Thyroid gland (tissue), 4 donors: Measurements from ENCODE around the gene KCTD5.

Experiments used
- POLR2A ChIP-seq, 2 donors: fragments of 450-650 bp; IDR thresholded peaks; one replicate each; pipeline ENCODE4 v1.6.1; 2017; ENCODE audit warnings: antibody characterized with exemption in 2 of 2, mild to moderate bottlenecking in 2 of 2, moderate library complexity in 1 of 2
- TF ChIP-seq, protein P1 (sequence below), 6 experiments: fragments of 200-600 bp in 3 of 6; fragments of 450-650 bp in 3 of 6; sonication (generic) in 3 of 6; IDR thresholded peaks; one replicate each; pipeline ENCODE4 v1.5.1; 2016 to 2019; ENCODE audit warnings: antibody characterized with exemption in 6 of 6, mild to moderate bottlenecking in 2 of 6, inconsistent platforms in 1 of 6, moderate library complexity in 1 of 6

DNA sequence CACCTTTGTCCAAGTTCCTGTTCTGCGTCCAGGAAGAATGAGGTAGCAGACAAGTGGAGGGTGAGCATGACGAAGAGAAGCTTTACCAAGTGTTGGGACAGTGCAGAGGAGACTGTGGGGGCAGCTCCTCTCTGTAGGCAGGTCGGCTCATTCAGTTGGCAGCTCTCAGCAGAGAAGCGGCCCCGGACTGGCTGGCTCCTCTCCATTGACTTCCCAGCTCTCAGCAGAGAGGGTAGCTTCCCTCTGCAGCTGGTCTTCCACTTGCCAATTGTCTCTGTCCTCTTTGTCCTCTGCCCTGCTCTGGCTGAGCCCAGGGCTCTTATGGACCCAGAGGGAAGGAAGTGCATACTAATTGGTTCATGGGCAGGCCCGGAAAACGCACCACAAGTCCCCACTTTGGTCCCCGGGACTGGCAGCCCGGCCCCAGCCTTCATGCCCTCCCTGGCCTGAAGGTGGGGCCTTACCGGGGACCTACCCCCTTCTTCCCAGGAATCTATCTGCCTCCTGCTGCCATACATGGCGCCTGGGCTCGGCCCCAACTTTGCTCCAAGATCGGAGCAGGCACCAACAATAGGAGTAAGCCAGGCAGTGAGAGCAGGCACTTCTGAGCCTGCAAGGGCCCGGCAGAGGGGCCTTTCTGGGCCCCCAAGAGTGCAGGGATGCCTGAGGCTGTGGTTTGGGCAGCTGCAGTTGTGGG is 10.1 kb downstream of the KCTD5 start:
- TF ChIP-seq, protein P1, sequence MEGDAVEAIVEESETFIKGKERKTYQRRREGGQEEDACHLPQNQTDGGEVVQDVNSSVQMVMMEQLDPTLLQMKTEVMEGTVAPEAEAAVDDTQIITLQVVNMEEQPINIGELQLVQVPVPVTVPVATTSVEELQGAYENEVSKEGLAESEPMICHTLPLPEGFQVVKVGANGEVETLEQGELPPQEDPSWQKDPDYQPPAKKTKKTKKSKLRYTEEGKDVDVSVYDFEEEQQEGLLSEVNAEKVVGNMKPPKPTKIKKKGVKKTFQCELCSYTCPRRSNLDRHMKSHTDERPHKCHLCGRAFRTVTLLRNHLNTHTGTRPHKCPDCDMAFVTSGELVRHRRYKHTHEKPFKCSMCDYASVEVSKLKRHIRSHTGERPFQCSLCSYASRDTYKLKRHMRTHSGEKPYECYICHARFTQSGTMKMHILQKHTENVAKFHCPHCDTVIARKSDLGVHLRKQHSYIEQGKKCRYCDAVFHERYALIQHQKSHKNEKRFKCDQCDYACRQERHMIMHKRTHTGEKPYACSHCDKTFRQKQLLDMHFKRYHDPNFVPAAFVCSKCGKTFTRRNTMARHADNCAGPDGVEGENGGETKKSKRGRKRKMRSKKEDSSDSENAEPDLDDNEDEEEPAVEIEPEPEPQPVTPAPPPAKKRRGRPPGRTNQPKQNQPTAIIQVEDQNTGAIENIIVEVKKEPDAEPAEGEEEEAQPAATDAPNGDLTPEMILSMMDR (IDR thresholded peaks at IDR 0.05) = no peak
- TF ChIP-seq POLR2A (IDR thresholded peaks at IDR 0.05) = no peak
